ENCODE data around the gene TAPBPL.
A peak's percentile ranks its signal among the peaks of the same experiment; 100 is the strongest.

The TAPBPL gene

DNA sequence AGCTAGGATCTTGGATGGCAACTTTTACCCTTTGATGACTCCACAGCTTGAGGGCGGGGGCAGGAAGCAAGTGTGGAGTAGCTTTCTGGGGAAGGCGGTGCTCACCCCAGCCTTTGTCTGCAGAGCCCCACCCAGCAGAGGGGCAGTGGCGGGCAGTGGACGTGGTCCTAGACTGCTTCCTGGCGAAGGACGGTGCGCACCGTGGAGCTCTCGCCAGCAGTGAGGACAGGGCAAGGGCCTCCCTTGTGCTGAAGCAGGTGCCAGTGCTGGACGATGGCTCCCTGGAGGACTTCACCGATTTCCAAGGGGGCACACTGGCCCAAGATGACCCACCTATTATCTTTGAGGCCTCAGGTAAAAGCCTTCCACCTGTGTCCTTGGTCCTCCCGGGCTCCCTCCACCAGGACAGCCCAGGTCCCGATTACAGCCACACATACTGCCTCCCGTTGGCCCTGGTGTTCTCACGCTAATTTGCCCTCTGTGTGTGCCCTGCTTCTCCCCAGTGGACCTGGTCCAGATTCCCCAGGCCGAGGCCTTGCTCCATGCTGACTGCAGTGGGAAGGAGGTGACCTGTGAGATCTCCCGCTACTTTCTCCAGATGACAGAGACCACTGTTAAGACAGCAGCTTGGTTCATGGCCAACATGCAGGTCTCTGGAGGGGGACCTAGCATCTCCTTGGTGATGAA is 1.2 kb downstream of the TAPBPL start:
- H3K9ac ChIP-seq (ENCODE audit: low read length): peak overlapping the region; percentile 74
- H4K20me1 ChIP-seq (ENCODE audit: insufficient read depth, low read length): no peaks in the 10 kb centered on the region
- TF ChIP-seq, protein P1, sequence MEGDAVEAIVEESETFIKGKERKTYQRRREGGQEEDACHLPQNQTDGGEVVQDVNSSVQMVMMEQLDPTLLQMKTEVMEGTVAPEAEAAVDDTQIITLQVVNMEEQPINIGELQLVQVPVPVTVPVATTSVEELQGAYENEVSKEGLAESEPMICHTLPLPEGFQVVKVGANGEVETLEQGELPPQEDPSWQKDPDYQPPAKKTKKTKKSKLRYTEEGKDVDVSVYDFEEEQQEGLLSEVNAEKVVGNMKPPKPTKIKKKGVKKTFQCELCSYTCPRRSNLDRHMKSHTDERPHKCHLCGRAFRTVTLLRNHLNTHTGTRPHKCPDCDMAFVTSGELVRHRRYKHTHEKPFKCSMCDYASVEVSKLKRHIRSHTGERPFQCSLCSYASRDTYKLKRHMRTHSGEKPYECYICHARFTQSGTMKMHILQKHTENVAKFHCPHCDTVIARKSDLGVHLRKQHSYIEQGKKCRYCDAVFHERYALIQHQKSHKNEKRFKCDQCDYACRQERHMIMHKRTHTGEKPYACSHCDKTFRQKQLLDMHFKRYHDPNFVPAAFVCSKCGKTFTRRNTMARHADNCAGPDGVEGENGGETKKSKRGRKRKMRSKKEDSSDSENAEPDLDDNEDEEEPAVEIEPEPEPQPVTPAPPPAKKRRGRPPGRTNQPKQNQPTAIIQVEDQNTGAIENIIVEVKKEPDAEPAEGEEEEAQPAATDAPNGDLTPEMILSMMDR (IDR thresholded peaks at IDR 0.05; ENCODE audit: low read length): no peak
- no peak for TF ChIP-seq EZH2 (IDR thresholded peaks at IDR 0.05; ENCODE audit: borderline replicate concordance, low read length)
- H3F3A ChIP-seq (ENCODE audit: insufficient read depth, low read length): no peaks in the 10 kb centered on the region
- no peaks in the 10 kb centered on the region for H3K79me2 ChIP-seq (ENCODE audit: insufficient read depth, low read length)
- H3K36me3 ChIP-seq (ENCODE audit: insufficient read depth, low read length): peaks cover 63% of the 10 kb centered on the region
- peak overlapping the region; percentile 99 for H3K27ac ChIP-seq (ENCODE audit: low read depth, low read length, poor library complexity, severe bottlenecking)
- peaks cover 47% of the 10 kb centered on the region for H3K4me1 ChIP-seq (ENCODE audit: insufficient read depth, low read length, severe bottlenecking)
- no peak overlapping the region for H2AFZ ChIP-seq (ENCODE audit: low read length)
- peak overlapping the region; percentile 57 for H3K4me3 ChIP-seq (ENCODE audit: low read depth, low read length, poor library complexity, severe bottlenecking)
- no peaks in the 10 kb centered on the region for H3K9me2 ChIP-seq (ENCODE audit: low read depth, low read length)
- no peaks in the 10 kb centered on the region for H3K27me3 ChIP-seq (ENCODE audit: insufficient read depth, low read length)
- H3K4me2 ChIP-seq (ENCODE audit: low read length): peak overlapping the region; percentile 68
- H3K9me3 ChIP-seq (ENCODE audit: low read length): no peaks in the 10 kb centered on the region

DNA sequence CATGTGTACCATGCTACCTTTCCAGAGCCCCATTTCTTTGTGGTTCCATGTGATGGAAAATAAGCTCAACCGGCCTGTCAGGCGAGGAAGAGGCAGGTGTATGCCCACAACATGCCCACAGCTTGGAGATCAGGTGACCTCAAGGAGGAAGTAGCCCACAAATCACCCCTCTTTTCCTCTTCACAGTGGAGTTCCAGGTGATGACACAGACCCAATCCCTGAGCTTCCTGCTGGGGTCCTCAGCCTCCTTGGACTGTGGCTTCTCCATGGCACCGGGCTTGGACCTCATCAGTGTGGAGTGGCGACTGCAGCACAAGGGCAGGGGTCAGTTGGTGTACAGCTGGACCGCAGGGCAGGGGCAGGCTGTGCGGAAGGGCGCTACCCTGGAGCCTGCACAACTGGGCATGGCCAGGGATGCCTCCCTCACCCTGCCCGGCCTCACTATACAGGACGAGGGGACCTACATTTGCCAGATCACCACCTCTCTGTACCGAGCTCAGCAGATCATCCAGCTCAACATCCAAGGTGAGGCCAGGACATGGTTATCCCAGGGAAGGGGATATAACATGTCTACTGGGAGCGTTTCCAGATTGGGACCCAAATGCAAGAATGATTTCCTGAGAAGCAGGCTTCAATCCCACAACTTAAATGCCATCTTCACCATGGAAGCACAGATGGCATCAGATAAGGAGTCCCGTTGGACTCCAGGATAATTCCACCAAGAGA is 5.5 kb downstream of the TAPBPL start:
- Histone ChIP-seq H3K4me1 (ENCODE audit: insufficient read depth, low read length, severe bottlenecking) (peaks cover 39% of the 10 kb centered on the region), H3K27ac (ENCODE audit: low read depth, low read length, poor library complexity, severe bottlenecking) (peak overlapping the region; percentile 69), H3K4me3 (ENCODE audit: low read depth, low read length, poor library complexity, severe bottlenecking) (no peak overlapping the region), H3K9me3 (ENCODE audit: low read length) (no peaks in the 10 kb centered on the region), H3K27me3 (ENCODE audit: insufficient read depth, low read length) (no peaks in the 10 kb centered on the region), H3K9ac (ENCODE audit: low read length) (no peak overlapping the region), H2AFZ (ENCODE audit: low read length) (no peak overlapping the region), H3F3A (ENCODE audit: insufficient read depth, low read length) (0 out of 2 replicates have a peak, but pooled peaks cover 3% of the 10 kb centered on the region), H3K36me3 (ENCODE audit: insufficient read depth, low read length) (peaks cover 84% of the 10 kb centered on the region), H3K79me2 (ENCODE audit: insufficient read depth, low read length) (no peaks in the 10 kb centered on the region), H4K20me1 (ENCODE audit: insufficient read depth, low read length) (no peaks in the 10 kb centered on the region), H3K4me2 (ENCODE audit: low read length) (no peak overlapping the region), H3K9me2 (ENCODE audit: low read depth, low read length) (no peaks in the 10 kb centered on the region)
- TF ChIP-seq, protein P1 (IDR thresholded peaks at IDR 0.05; ENCODE audit: low read length): no peak
- TF ChIP-seq EZH2 (IDR thresholded peaks at IDR 0.05; ENCODE audit: borderline replicate concordance, low read length): no peak

DNA sequence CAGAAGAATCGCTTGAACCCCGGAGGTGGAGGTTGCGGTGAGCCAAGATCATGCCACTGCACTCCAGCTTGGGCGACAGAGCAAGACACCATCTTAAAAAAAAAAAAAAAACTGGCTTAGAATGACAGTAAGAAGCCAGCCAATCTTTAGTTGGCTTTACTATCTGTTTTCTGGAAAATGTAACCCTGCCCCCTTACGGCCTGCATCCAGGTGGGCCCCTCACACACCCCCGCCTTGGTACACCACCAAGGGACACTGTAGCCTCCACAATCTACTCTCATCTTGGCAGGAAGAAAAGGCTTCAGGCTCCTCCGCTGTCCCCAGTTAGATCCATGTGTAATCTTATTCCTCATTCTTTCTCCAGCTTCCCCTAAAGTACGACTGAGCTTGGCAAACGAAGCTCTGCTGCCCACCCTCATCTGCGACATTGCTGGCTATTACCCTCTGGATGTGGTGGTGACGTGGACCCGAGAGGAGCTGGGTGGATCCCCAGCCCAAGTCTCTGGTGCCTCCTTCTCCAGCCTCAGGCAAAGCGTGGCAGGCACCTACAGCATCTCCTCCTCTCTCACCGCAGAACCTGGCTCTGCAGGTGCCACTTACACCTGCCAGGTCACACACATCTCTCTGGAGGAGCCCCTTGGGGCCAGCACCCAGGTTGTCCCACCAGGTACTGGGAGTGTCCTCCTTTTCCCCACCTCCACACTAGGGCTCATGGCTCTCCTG is 6.6 kb downstream of the TAPBPL start:
- H4K20me1 ChIP-seq (ENCODE audit: insufficient read depth, low read length): no peaks in the 10 kb centered on the region
- no peaks in the 10 kb centered on the region for H3K79me2 ChIP-seq (ENCODE audit: insufficient read depth, low read length)
- H3K4me1 ChIP-seq (ENCODE audit: insufficient read depth, low read length, severe bottlenecking): peaks cover 39% of the 10 kb centered on the region
- H3F3A ChIP-seq (ENCODE audit: insufficient read depth, low read length): 0 out of 2 replicates have a peak, but pooled peaks cover 3% of the 10 kb centered on the region
- H3K27me3 ChIP-seq (ENCODE audit: insufficient read depth, low read length): no peaks in the 10 kb centered on the region
- H3K36me3 ChIP-seq (ENCODE audit: insufficient read depth, low read length): peaks cover 85% of the 10 kb centered on the region
- no peak overlapping the region for H3K9ac ChIP-seq (ENCODE audit: low read length)
- H3K4me3 ChIP-seq (ENCODE audit: low read depth, low read length, poor library complexity, severe bottlenecking): no peak overlapping the region
- no peak for TF ChIP-seq EZH2 (IDR thresholded peaks at IDR 0.05; ENCODE audit: borderline replicate concordance, low read length)
- TF ChIP-seq, protein P1 (IDR thresholded peaks at IDR 0.05; ENCODE audit: low read length): no peak
- no peaks in the 10 kb centered on the region for H3K9me3 ChIP-seq (ENCODE audit: low read length)
- peak overlapping the region; percentile 49 for H3K27ac ChIP-seq (ENCODE audit: low read depth, low read length, poor library complexity, severe bottlenecking)
- H3K9me2 ChIP-seq (ENCODE audit: low read depth, low read length): no peaks in the 10 kb centered on the region
- no peak overlapping the region for H3K4me2 ChIP-seq (ENCODE audit: low read length)
- H2AFZ ChIP-seq (ENCODE audit: low read length): no peak overlapping the region

Data from OCI-LY1 (cell line).